Sigmoid colon (tissue), 7 donors: Measurements from ENCODE around the gene ETF1. TPM values are rescaled to one million over a fixed set of nuclear protein-coding genes. Genes with fewer than 3 reads are reported as not detected.

ENCODE experiments used
- DNase-seq: peaks from one replicate; pipeline ENCODE4 v3.0.0-alpha.2; 2019
- H3K27ac ChIP-seq, 4 donors: fragments of 200-600 bp; sonication (generic); one replicate each; pipeline ENCODE4 v1.5.1; 2016 to 2019; ENCODE audit warnings: mild to moderate bottlenecking in 1 of 4
- H3K27me3 ChIP-seq, 3 donors: fragments of 200-600 bp; sonication (generic); one replicate each; pipeline ENCODE4 v1.5.1; 2019; ENCODE audit warnings: mild to moderate bottlenecking in 1 of 3
- H3K36me3 ChIP-seq, 4 donors: fragments of 200-600 bp; sonication (generic); one replicate each; pipeline ENCODE4 v1.5.1; 2016 to 2019
- H3K4me1 ChIP-seq, 4 donors: fragments of 200-600 bp; sonication (generic); one replicate each; pipeline ENCODE4 v1.5.1; 2017 to 2019
- H3K4me3 ChIP-seq, 4 donors: fragments of 200-600 bp; sonication (generic); one replicate each; pipeline ENCODE4 v1.5.1; 2017 to 2019; ENCODE audit warnings: mild to moderate bottlenecking in 2 of 4, moderate library complexity in 1 of 4
- H3K9me3 ChIP-seq, 4 donors: fragments of 200-600 bp in 3 of 4; sonication (generic) in 3 of 4; one replicate each; pipeline versions ENCODE4 v1.5.1 to v1.6.1; 2013 to 2019
- EP300 ChIP-seq, 4 donors: sonication (generic); formaldehyde crosslinking; IDR thresholded peaks; one replicate each; pipeline ENCODE4 v1.6.1; 2017; ENCODE audit warnings: antibody characterized with exemption in 4 of 4
- POLR2A ChIP-seq, 2 donors: fragments of 450-650 bp; IDR thresholded peaks; one replicate each; pipeline ENCODE4 v1.6.1; 2016; ENCODE audit warnings: antibody characterized with exemption in 2 of 2, mild to moderate bottlenecking in 2 of 2, moderate library complexity in 2 of 2
- POLR2AphosphoS5 ChIP-seq, 4 donors: sonication (generic); formaldehyde crosslinking; IDR thresholded peaks; one replicate each; pipeline ENCODE4 v1.6.1; 2017; ENCODE audit warnings: antibody characterized with exemption in 4 of 4
- WGBS, 2 donors: extraction: QIAGEN DNeasy Blood & Tissue Kit; methylation state at CpG; one replicate each; pipeline ENCODE4 v1.1.7; 2013; 5-methylcytosine and 5-hydroxymethylcytosine counted together
- intact Hi-C: fragments of 100-400 bp; cut with DNase I; formaldehyde crosslinking; loops from one replicate; pipeline ENCODE4 v1.15.1; 2023
- polyA plus RNA-seq, 3 donors: library from polyadenylated mRNA; stranded (reverse); fragments of 200-250 nt; gene quantifications; one replicate each; pipeline ENCODE4 v1.2.3, GENCODE V29; 2013
- total RNA-seq, 4 donors: library from RNA; depleted of rRNA; stranded (reverse); fragments of >200 nt; gene quantifications; one replicate each; pipeline ENCODE4 v1.1.0, GENCODE V29; 2016
- TF ChIP-seq, protein P1 (sequence below), 4 experiments: fragments of 450-650 bp in 3 of 4; fragments of 200-600 bp in 1 of 4; IDR thresholded peaks; one replicate each; pipeline ENCODE4 v1.5.1; 2016 to 2019; ENCODE audit warnings: antibody characterized with exemption in 4 of 4, mild to moderate bottlenecking in 3 of 4, moderate library complexity in 2 of 4
- donor health status: healthy with polysubstance abuse.
- donor health status: Bipolar disorder and iron deficiency.
- donor health status: healthy.

ETF1 gene
- total and polyA plus RNA-seq, 7 donors, result 49.9 to 117 (median 67.0) TPM

DNA sequence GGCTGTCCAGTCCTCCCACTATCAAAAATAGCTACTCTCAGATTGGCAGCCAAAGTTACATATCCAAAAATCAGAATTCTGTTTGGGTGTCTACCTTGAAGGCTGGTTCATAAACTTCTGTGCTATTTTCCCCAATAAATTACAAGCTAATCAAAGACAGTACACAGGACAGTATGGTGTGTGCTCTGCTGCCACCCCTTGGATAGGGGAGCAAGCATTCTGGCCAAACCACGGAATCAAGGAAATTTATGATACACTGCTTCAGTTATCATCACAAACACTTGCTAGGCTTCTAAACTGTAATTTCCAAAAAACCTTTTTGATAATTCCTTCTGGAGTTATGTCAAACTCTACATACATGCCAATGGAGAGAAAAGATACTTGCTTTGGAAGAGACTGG, 15.9 kb downstream of the ETF1 start:
- Histone ChIP-seq H3K36me3 (peaks cover 0 to 7% (median 0%) of the 10 kb centered on the region in 4 donors), H3K27me3 (no peaks in the 10 kb centered on the region), H3K4me1 (peaks cover 0 to 9% (median 6%) of the 10 kb centered on the region in 4 donors), H3K27ac (no peak overlapping the region), H3K4me3 (no peak overlapping the region), H3K9me3 (no peaks in the 10 kb centered on the region)
- 53 to 67% methylated on average over 1 of the region's 1 CpG for WGBS, 2 donors
- DNase-seq, result no peak
- intact Hi-C loops, result no loop called here
- TF ChIP-seq, protein P1, sequence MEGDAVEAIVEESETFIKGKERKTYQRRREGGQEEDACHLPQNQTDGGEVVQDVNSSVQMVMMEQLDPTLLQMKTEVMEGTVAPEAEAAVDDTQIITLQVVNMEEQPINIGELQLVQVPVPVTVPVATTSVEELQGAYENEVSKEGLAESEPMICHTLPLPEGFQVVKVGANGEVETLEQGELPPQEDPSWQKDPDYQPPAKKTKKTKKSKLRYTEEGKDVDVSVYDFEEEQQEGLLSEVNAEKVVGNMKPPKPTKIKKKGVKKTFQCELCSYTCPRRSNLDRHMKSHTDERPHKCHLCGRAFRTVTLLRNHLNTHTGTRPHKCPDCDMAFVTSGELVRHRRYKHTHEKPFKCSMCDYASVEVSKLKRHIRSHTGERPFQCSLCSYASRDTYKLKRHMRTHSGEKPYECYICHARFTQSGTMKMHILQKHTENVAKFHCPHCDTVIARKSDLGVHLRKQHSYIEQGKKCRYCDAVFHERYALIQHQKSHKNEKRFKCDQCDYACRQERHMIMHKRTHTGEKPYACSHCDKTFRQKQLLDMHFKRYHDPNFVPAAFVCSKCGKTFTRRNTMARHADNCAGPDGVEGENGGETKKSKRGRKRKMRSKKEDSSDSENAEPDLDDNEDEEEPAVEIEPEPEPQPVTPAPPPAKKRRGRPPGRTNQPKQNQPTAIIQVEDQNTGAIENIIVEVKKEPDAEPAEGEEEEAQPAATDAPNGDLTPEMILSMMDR (IDR thresholded peaks at IDR 0.05), result no peak
- TF ChIP-seq EP300 (IDR thresholded peaks at IDR 0.05), result no peak
- no peak for TF ChIP-seq POLR2A (IDR thresholded peaks at IDR 0.05)
- TF ChIP-seq POLR2AphosphoS5 (IDR thresholded peaks at IDR 0.05), result no peak

DNA sequence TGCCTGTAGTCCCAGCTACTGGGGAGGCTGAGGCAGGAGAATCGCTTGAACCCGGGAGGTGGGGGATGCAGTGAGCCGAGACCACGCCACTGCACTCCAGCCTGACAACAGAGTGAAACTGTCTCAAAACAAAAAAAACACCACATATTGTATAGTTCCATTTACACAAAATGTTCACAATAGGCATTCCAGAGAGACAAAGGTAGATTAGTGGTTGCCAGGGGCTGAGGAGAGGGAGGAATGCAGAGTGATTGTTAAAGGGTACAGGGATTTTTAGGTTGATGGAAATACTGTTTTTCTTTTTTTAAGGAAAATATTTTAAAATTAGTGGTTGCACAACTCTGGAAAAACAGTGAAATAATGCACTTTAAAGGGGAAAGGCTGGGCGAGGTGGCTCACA, 19.6 kb downstream of the ETF1 start:
- WGBS, 2 donors, result 96 to 97% methylated on average over 5 of the region's 5 CpGs
- Histone ChIP-seq H3K9me3 (no peaks in the 10 kb centered on the region), H3K4me1 (no peaks in the 10 kb centered on the region), H3K4me3 (no peak overlapping the region), H3K27ac (no peak overlapping the region), H3K27me3 (no peaks in the 10 kb centered on the region), H3K36me3 (peaks cover 0 to 3% (median under 1%) of the 10 kb centered on the region in 4 donors)
- no peak for DNase-seq
- intact Hi-C loops, result no loop called here
- no peak for TF ChIP-seq POLR2AphosphoS5 (IDR thresholded peaks at IDR 0.05)
- TF ChIP-seq, protein P1 (IDR thresholded peaks at IDR 0.05), result no peak
- TF ChIP-seq EP300 (IDR thresholded peaks at IDR 0.05), result no peak
- no peak for TF ChIP-seq POLR2A (IDR thresholded peaks at IDR 0.05)

DNA sequence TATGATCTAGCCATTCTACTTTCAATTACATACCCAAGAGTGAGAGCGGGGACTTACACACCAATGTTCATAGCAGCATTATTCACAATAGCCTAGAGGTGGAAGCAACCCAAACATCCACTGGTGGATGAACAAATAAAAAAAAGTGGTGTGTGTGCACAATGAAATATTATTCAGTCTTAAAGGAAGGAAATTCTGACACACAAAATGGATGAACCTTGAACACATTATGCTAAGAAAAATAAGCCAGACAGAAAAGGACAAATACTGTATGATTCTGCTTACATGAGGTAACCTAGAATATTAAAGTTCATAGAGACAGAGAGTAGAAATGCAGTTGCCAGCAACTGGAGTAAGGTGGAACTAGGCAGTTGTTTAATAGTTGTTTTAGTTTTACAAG, 22.1 kb downstream of the ETF1 start:
- Histone ChIP-seq H3K9me3 (no peaks in the 10 kb centered on the region), H3K27ac (no peak overlapping the region), H3K36me3 (peaks cover 0 to 27% (median 15%) of the 10 kb centered on the region in 4 donors), H3K4me3 (no peak overlapping the region), H3K27me3 (no peaks in the 10 kb centered on the region), H3K4me1 (no peaks in the 10 kb centered on the region)
- TF ChIP-seq, protein P1 (IDR thresholded peaks at IDR 0.05), result no peak
- TF ChIP-seq EP300 (IDR thresholded peaks at IDR 0.05), result no peak
- no peak for TF ChIP-seq POLR2A (IDR thresholded peaks at IDR 0.05)
- TF ChIP-seq POLR2AphosphoS5 (IDR thresholded peaks at IDR 0.05), result no peak
- no peak for DNase-seq
- intact Hi-C loops, result no loop called here
- 100% methylated on average over 1 of the region's 1 CpG for WGBS, 2 donors

DNA sequence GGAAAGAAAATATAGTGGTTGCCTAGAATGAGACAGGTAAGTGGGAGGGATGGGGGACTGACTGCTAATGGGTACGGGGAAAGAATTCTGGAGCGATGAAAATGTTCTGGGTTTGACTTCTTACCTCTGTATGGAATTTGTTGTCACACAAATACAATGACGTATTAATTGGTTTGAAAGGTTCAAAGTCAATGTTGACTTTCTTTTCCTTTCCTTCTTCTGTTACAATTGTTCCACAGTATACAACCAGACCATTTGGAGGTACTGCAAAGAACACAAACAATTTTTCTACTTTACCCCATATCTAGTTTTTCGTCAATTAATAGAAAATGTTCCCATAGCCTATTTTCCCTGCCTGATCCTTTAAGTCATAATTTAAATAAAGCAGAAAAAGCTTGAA, 25.6 kb downstream of the ETF1 start:
- Histone ChIP-seq H3K27ac (no peak overlapping the region), H3K36me3 (peaks cover 7 to 63% (median 26%) of the 10 kb centered on the region in 4 donors), H3K9me3 (no peaks in the 10 kb centered on the region), H3K4me1 (no peaks in the 10 kb centered on the region), H3K4me3 (no peak overlapping the region), H3K27me3 (no peaks in the 10 kb centered on the region)
- 73 to 92% methylated on average over 4 of the region's 4 CpGs for WGBS, 2 donors
- intact Hi-C loops, result no loop called here
- TF ChIP-seq, protein P1 (IDR thresholded peaks at IDR 0.05), result no peak
- TF ChIP-seq POLR2A (IDR thresholded peaks at IDR 0.05) (no peak), POLR2AphosphoS5 (IDR thresholded peaks at IDR 0.05) (no peak), EP300 (IDR thresholded peaks at IDR 0.05) (no peak)
- no peak for DNase-seq
